Stimulated activated CD4-positive, alpha-beta T cell treated with anti-CD3 and anti-CD28 coated beads, Interleukin-15, amount 100 ng/mL, for 48 hours (primary cell): ENCODE results near the gene ARFGAP3.

ENCODE experiments used
- DNase-seq, 2 donors: peaks; one replicate each; pipeline ENCODE4 v3.0.0-alpha.2; 2020; ENCODE audit warnings: low read depth in 2 of 2

The ARFGAP3 gene

GRCh38 chr22:42883970-42884369 is 26.9 kb upstream of the ARFGAP3 start:
- DNase-seq = no peak

DNA sequence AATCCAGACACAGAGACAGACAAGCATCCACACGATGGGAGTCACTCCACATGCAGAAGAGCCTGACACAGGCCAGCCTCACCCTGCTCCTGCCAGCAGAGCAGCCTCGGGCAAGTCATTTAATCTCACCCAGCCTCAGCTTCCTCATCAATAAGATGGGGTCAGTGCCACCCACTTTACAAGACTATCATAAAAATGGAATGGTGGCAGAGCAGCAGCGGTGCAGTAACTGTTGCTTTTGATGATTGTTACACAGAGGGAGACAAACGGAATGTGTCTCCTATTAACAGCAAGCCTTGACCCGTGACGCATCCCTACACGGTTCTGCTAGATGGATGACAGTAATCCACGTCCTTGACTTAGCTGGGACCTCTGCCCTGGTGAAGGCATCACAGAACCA is 26.0 kb upstream of the ARFGAP3 start:
- no peak for DNase-seq

DNA sequence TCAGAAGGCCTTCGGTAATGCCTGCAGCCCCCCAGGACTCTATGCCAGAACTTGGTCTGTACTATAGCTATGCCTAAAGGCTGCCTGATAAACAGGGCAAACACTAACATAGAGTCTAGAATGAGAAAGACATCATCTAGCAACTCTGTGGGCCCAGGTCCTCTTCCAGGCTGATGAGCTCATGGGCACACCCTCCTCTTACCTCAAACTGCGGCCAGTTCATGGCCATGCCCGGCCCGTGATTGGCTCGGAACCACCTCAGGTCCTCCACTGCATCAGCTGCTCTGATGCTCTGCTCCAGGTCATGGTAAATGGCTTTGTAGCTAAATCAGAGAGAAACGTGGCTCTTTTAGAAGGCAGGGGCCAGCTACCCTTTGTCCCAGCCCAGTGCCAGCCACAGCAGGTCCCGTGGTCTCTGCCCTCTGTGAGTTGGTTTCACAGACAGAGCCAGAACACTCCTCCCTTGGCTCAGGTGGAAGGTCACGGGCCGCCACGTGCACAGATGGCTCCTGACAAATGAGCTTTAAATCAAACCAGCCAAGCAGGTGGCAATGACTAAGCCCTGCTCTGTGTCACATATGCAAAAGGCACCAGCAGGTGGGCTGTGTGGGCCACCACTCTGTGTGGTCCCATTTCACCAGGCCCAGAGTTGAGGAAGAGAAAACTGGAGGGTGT is 25.0 kb upstream of the ARFGAP3 start:
- no peak for DNase-seq

DNA sequence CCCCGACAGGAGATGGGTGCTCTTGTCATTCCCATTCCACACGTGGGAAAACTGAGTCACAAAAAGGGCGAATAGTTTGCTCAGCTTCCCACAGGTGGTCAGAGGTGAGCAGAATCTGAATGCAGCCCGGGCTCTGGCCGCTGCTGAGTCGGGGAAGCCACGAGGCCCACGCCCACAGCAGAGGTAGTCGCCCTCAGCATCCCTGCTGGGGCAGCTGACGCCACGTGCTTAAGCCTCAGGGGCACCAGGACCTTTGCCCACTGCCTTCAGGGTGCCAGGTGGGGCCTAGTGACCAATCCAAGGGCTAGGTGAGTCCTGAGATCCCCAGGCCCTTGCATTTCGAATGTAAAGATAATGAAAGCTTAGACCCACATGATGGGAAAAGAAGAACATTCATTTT is 24.2 kb upstream of the ARFGAP3 start:
- DNase-seq = no peak

- no peak for DNase-seq
Observed at GRCh38 chr22:42880815-42881214, 23.7 kb upstream of the ARFGAP3 start.

DNA sequence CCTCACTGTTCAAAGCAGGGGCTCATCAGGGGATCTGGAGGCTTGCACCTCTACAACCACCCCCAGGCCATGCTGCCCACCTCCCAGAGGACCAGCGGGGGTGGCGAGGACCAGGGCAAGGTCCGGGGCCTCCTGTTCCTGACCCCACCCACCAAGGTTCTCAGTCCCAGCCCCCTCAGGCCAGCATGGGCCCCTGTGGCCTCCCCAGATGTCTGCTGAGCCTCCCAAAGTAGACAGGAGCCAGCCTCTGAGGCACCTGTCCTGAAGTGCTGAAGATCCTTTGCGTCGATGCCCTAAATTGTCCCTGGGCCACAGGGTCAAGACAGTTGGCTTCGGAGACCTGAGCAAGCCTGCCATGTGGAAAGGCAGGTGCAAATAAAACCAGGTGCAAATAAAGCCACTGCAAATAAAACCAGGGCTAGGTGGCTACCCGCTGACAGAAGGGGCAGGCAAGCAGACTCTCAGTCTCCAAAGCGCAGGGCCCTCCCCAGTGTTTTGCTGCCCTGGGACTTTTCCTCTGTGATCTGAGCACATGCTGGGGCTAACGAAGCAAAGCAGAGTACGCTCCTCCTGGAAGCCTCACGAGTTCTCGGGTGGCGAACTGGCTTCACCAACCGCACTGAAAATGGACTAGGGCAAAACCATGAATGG is 22.4 kb upstream of the ARFGAP3 start:
- no peak for DNase-seq

GRCh38 chr22:42878561-42879305 is 21.7 kb upstream of the ARFGAP3 start:
- no peak for DNase-seq

DNA sequence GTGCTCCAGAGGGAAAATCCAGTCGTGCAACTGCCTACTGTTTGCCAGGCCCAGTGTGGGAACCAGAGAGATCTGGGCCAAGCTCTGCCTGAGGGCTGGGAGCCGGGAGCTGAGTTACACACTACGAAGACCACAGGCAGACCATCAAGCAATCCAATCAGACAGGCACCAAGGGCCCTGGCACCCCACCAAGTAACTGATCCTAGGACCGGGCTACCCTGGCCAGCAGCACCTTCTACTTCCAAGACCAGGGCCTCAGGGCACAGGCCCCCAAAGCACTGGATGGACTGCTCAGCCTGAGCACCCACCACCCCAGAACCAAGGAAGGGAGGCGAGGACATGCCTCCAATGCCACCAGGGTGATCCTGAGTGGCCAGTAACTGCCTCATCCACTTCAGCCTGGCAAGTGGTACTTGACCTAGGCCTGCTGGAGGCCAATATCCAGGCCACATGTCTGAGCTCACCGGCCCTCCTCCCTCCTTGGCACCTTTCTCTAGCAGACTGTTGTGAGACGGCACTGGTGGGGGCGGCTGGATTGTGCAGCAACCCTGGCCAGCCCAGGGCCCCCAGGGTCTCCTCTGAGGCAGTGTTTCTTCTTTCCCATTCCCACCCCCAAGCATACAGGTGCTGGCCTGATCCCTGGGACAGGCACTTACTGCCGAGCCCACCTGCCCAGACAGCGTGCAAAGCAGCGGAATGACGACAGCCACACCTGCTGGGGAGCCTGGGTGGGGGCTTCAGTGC is 20.7 kb upstream of the ARFGAP3 start:
- DNase-seq = no peak

GRCh38 chr22:42877158-42877557 is 20.1 kb upstream of the ARFGAP3 start:
- DNase-seq = no peak

DNA sequence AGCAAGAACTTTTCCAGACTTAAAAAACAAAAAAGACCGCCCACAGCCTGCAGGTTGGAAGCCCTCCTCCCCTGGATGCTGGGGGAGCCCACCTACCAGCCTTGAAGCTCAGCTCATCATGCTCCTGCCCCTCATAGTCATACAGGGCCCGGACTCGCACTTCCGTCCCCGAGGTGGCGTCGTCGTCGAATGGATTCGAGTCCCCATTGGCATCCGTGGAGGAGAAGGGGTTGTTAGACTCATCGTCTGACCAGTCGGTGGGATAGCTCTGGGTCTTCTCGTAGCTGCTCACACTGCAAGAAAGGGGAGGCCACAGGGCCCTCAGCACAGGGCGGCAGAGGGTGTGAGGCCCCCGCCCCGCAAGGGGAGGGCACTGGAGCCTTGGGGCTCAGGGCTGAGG is 19.0 kb upstream of the ARFGAP3 start:
- no peak for DNase-seq

DNA sequence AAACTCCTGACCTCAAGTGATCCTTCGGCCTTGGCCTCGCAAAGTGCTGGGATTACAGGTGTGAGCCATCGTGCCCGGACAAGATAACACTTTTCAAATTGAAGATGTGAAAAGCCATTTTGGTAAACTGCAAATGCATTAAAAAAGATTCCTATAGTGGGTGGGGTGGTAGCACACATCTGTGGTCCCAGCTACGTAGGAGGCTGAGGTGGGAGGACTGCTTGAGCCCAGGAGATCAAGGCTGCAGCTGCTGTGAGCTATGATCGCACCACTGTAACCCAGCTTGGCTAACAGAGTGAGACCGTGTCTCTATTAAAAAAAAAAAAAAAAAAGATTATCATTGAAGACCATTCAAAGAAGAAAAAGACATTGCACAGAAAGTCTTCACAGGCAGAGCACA is 16.9 kb upstream of the ARFGAP3 start:
- DNase-seq = no peak

- no peak for DNase-seq
Observed at GRCh38 chr22:42873356-42873755, 16.3 kb upstream of the ARFGAP3 start.

- no peak for DNase-seq
Observed at GRCh38 chr22:42872821-42873220, 15.7 kb upstream of the ARFGAP3 start.

DNA sequence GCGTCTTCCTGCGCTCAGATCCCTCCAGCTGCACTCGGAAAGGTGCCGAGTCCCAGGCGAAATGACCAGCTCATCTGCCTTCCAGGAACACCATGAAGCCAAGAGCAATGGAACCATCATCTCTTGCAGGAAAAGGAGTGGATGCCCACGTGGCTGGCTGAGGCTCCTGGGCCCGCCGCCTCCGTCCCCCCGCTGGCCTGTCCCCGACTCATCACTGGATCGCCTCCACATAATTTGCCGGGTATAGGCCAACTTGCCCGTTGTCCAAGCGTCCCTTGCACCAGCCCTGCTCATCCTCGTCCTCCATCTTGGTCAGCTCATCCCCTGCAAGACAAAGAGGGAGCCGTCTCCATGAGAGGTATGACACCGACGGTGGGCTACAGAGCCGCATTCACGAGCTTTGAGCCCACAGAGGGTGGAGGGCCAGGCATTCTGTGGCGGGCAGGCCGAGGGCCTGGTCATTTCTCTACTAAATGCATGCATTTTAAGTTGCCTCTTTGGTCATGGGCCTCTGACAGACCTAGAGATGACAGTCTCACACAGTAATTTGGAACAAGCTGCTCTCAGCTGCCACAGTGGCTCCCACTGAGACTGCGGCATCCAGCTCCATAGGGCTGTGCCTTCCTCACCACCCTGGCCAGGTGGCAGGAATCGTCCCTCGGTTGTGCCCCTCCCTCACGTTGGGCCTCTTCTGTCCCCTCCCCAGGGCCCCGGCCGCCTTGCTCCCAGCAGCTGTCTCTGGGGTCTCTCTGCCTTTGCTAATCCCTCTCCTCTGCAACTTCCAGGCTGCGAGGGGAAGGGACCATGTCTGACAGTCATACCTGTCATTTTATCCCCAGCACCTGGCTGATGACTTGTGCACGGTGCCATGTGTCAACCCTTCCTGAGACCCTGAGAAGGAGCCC is 14.3 kb upstream of the ARFGAP3 start:
- DNase-seq = no peak

DNA sequence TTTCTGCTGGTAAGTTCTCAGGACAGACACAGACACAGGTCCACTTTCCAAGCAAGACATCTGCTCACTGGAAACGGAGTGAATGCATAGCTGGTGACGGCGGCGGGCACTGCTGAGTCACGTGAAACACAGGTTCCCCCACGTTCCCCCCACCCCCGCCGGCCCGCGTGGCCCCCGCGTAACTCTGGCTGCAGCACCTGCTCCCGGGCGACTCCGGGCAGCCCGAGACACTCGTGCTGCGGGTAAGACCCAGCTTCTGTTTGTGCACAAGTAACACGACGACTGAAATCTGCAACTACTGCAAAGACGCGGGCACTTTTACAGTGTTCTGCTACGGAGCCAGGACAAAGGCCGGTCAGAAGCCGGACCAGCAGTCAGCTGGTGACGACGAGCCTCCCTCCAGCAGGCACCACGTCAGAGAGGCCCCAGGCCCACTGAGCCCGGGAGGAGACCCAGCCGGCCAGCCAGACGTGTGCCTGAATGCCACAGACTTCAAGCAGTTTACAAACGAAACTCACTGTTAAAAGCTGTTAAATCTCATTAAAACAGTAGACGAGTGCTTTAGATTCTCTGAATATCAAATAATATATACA is 12.9 kb upstream of the ARFGAP3 start:
- DNase-seq = no peak

DNA sequence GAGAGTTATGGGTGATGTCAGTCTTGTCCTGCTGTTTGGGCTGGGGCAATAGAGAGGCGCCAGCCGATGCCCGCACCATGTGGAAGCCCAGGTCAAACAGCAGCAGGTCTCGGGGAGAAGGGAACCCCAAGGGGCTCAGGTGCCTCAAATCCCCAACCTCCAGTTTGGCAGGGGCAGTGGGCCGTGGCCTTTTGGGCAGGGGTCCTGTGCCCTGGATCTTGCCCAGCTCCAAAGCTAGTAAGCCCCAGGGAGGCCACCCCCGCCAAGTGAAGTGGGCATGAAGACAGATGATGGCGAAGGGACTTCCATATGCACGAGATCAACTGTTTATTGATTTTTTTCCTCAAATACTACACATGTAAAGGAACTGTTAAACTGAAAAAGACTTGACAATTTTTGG is 12.4 kb upstream of the ARFGAP3 start:
- no peak for DNase-seq

DNA sequence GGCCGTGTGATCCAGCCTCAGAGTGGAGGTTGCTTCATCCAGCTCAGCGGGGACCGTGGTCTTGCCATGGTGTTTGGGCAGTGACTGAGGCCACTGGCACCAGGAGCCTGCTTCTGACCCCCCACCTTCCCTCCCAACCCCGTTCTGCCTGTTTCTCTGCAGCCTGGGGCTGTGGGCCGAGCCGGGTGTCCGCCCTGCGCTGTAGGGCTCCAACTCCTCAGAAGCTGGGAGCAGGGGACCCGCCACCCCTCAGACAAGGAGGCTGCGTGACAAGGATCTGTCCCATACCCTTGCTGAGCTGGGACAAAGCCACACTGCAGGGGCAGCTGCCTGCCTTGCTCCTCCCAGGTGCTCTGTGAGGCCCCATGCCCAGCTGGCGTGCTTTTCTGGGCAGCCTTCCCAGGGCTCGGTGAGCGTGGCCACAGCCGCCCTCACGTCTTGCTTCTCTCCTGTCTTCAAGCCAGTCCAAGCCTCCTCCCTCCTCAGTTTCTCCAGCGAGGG is 11.7 kb upstream of the ARFGAP3 start:
- DNase-seq = no peak

DNA sequence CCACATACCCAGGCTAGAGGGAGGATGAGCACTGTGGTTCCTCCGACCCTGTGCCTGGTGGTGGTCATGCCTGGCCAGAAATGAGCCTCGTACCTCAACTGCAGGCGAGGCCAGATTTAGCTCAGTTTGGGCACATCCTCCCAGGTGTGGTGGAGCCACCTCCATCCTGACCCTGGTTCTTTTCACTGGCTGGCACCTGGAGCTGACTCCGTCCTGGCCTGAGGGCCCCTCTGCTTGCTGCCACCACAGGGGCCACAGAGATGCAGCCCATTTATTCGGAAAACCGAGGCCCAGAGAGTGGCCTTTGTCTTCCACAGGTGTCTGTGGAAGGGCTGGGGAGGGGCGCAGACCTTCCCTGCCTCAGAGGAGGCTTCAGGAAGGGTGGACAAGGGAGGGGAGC is 9.0 kb upstream of the ARFGAP3 start:
- no peak for DNase-seq

DNA sequence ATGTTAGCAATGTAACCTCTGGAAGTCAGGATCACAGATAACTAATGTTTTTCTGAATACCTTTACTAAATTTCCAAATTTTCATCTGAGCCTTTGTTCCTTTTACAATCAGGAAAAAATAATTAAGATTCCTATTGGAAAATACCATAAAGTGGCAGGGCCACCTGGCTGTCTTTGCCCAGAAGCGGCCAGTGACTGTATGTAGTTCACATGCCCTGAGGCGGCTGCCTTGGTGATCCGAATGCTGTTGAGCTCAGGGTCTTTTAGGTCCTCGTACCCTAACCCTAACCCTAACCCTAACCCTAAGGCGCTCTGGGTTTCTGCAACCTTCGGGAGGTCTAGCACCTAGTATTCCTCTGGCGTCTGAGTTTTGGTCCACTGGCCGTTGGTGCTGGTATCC is 8.5 kb upstream of the ARFGAP3 start:
- no peak for DNase-seq

- peak; percentile 9 to 32 for DNase-seq
Observed at GRCh38 chr22:42863349-42863961, 6.4 kb upstream of the ARFGAP3 start.
